Activated CD4-positive, alpha-beta T cell treated with anti-CD3 and anti-CD28 coated beads, Interleukin-2, amount 10 ng/mL, durations not matched to agents 7 days and 5 days (primary cell): Measurements from ENCODE around the gene EVI5L. TPM values are rescaled to one million over a fixed set of nuclear protein-coding genes. Genes with fewer than 3 reads are reported as not detected.

Experiments
- CTCF ChIA-PET: fragments of 350-600 bp; sonication (Branson Sonifier 250); formaldehyde crosslinking; loops from one replicate; lab custom pipeline; 2021; ENCODE audit warnings: antibody characterized with exemption; lab: Charles Lee
- POLR2A ChIA-PET: fragments of 350-600 bp; sonication (Branson Sonifier 250); formaldehyde crosslinking; loops from one replicate; lab custom pipeline; 2021; ENCODE audit warnings: antibody characterized with exemption; lab: Charles Lee
- DNase-seq: peaks from one replicate; pipeline ENCODE4 v3.0.0-alpha.2; 2020
- H3K27ac Mint-ChIP-seq: one replicate; pipeline ENCODE4 v1.8.0; 2021; ENCODE audit warnings: mild to moderate bottlenecking, moderate library complexity, mixed read lengths
- H3K27me3 Mint-ChIP-seq: one replicate; pipeline ENCODE4 v1.8.0; 2021; ENCODE audit warnings: mixed read lengths
- H3K36me3 Mint-ChIP-seq: one replicate; pipeline ENCODE4 v1.8.0; 2021; ENCODE audit warnings: low read depth, mixed read lengths
- H3K4me1 Mint-ChIP-seq: one replicate; pipeline ENCODE4 v1.8.0; 2021; ENCODE audit warnings: mixed read lengths
- H3K4me3 Mint-ChIP-seq: one replicate; pipeline ENCODE4 v1.8.0; 2021; ENCODE audit warnings: mild to moderate bottlenecking, moderate library complexity, mixed read lengths
- H3K9me3 Mint-ChIP-seq: one replicate; pipeline ENCODE4 v1.8.0; 2021; ENCODE audit warnings: mixed read lengths
- total RNA-seq, 2 experiments: library from RNA; stranded (reverse); gene quantifications; one replicate each; pipeline ENCODE4 v1.2.3, GENCODE V29; 2021

EVI5L gene
- total RNA-seq, 2 experiments from 2014 or later = 9.7 to 11.2 TPM

DNA sequence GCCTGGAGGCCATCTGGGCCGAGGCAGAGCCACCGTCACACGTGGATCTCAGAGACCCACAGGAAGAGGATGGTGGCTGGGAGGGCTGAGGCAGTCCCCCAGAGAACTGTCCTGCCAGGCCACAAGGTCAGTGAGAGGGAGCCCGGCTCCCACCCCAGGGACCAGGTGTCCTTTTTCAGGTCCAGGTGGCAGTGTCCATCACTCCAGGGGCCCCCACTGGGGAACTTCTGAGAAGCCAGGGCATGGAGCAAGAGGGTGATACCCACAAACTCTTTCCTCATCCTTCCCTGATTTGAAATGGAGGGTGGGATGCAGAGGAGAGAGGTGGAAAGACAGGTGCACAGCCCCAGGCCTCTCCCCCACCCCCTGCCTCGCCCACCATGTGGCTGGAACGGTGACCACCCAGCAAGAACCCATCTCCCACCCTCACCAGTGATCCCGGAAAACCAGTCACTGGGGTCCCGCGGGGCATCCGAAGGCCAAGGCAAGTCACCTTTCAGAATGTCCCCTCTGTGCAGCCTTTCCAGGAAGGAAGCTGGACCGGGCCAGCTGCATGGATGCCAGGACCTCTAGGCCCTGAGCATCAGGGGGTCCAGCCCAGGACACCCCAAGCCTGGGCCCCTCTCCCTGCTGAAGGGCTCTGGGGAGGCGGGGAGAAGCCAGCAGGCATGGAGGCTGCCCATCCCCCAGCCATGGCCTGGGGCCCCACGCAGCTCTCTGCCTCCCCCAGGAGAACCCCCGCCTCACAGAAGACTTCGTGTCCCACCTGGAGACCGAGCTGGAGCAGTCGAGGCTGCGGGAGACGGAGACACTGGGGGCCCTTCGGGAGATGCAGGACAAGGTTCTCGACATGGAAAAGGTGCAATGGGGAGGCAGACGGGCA is 30.1 kb downstream of the EVI5L start:
- CTCF ChIA-PET = interaction anchor here (4.9 kb wide), 1 partner anchor 9 kb away, joined by 28 read pairs; no protein-coding TSS in a partner anchor
- H3K9me3 Mint-ChIP-seq = no peaks in the 10 kb centered on the region
- H3K27ac Mint-ChIP-seq = no peak overlapping the region
- no peak for DNase-seq
- POLR2A ChIA-PET = no interaction called here
- no peaks in the 10 kb centered on the region for H3K36me3 Mint-ChIP-seq
- H3K4me1 Mint-ChIP-seq = peaks cover 5% of the 10 kb centered on the region
- H3K27me3 Mint-ChIP-seq = peaks cover 9% of the 10 kb centered on the region
- no peak overlapping the region for H3K4me3 Mint-ChIP-seq

DNA sequence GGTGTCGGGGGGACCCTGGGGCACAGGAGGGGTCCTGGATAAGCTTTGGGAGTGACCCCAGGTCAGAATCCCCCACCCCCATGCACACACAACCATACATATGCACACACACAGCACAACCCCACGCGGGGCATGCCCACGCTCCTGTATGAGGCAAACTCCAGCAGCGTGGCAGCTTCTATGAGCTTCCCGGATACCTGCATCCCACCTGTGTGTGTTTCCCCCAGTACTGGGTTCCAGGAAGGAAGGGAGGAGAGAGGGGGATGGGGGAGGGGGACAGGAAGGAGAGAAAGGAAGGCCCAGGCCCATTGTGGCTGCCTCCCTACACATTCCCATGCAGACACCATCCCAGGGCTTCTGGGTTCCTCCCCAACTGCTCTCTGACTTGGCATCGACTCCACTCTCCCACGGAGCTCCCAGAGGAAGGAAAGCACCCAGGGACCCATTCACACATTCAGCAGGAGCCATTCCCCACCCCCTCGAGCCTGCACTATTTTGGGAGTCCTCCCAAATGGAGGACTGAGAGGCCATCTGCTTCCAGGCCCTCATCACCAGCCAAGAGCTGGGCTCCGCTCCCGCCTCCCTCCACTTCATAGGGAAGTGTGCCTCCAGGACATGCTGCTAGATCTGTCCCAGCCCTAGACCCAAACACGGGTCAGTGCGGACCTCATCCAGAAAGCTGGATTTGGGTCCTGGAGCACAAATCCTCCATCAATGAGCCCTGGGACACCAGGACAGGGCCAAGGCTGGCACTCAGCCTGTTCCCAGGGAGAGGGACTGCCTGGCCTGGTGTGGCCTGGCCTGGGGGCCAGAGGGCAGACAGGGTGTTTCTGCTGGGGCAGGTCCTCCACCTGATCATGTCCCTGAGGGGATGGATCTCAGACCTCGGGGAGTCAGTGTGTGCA is 30.9 kb downstream of the EVI5L start:
- no peaks in the 10 kb centered on the region for H3K9me3 Mint-ChIP-seq
- POLR2A ChIA-PET = no interaction called here
- no peak overlapping the region for H3K4me3 Mint-ChIP-seq

DNA sequence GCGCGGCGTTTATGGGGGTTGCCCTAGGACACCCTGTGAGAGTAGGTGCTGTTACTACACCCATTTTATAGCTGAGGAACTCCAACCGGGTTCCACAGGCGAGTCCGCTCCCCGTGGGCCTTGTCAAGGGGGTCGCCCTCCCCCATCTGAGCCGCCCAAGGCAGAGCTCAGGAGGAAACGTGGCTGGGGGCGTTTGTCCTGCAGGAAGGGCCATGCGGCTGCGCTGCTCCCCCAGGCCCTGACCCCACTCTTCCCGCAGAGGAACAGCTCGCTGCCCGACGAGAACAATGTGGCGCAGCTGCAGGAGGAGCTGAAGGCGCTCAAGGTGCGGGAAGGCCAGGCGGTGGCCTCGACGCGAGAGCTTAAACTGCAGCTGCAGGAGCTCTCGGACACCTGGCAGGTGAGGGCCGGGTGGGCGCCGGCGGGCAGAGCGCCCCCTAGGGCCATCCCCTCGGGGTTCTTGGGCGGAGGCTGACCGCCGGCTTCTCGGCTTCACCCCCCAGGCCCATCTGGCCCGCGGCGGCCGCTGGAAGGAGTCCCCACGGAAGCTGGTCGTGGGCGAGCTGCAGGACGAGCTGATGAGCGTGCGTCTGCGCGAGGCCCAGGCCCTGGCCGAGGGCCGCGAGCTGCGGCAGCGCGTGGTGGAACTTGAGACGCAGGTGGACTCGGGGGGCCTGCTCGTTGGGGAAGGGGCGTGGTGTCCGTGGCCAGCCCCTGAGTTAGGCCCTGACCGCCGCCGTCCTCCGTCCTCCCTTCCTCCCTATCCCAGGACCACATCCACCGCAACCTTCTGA is 31.8 kb downstream of the EVI5L start:
- no peaks in the 10 kb centered on the region for H3K9me3 Mint-ChIP-seq
- no peaks in the 10 kb centered on the region for H3K36me3 Mint-ChIP-seq
- no peak for DNase-seq
- peaks cover 13% of the 10 kb centered on the region for H3K27me3 Mint-ChIP-seq
- CTCF ChIA-PET = interaction anchor here (0.5 to 4.9 kb wide), 6 partner anchors 7 to 271 kb away, joined by 3 to 28 read pairs (median 4); partner anchors contain the start of gene MAP2K7
- no peak overlapping the region for H3K4me3 Mint-ChIP-seq
- no peak overlapping the region for H3K27ac Mint-ChIP-seq
- POLR2A ChIA-PET = interaction anchor here (0.6 kb wide), 1 partner anchor 232 kb away, joined by 3 read pairs; the partner anchor contains the start of genes PET100 and XAB2
- H3K4me1 Mint-ChIP-seq = peaks cover 11% of the 10 kb centered on the region

More for the DNA sequence above, 30.9 kb downstream of the EVI5L start:
- H3K27me3 Mint-ChIP-seq = peaks cover 13% of the 10 kb centered on the region
- DNase-seq = no peak
- no peaks in the 10 kb centered on the region for H3K36me3 Mint-ChIP-seq
- H3K27ac Mint-ChIP-seq = no peak overlapping the region
- CTCF ChIA-PET = interaction anchor here (0.5 to 4.9 kb wide), 5 partner anchors 8 to 371 kb away, joined by 3 to 28 read pairs (median 4); partner anchors contain the start of gene MAP2K7
- H3K4me1 Mint-ChIP-seq = peaks cover 11% of the 10 kb centered on the region

DNA sequence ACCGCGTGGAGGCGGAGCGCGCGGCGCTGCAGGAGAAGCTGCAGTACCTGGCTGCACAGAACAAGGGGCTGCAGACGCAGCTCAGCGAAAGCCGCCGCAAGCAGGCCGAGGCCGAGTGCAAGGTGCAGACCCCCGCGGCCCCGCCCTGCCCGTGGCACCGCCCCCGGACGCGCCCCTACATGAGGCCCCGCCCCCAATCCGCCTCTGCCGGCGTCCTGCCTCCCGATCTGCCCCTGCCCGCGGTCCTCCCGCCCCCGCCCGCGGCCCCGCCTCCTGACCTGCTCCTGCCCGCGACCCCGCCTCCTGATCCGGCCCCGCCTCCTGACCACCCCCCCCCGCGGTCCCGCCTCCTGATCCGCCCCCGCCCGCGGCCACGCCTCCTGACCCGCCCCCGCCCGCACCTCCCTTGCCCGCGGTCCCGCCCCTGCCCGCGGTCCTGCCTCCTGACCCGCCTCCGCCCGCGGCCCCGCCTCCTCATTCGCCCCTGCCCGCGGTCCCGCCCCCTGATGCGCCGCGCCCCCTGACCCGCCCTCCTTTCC is 32.5 kb downstream of the EVI5L start:
- POLR2A ChIA-PET = interaction anchor here (0.6 kb wide), 1 partner anchor 233 kb away, joined by 3 read pairs; the partner anchor contains the start of genes PET100 and XAB2
- no peak overlapping the region for H3K27ac Mint-ChIP-seq
- H3K9me3 Mint-ChIP-seq = no peaks in the 10 kb centered on the region
- no peaks in the 10 kb centered on the region for H3K36me3 Mint-ChIP-seq
- peaks cover 11% of the 10 kb centered on the region for H3K4me1 Mint-ChIP-seq
- CTCF ChIA-PET = interaction anchor here (0.8 to 1.7 kb wide), 3 partner anchors 11 to 72 kb away, joined by 3 to 6 read pairs (median 4); partner anchors contain the start of gene MAP2K7
- peak; percentile 69 for DNase-seq
- H3K4me3 Mint-ChIP-seq = no peak overlapping the region
- H3K27me3 Mint-ChIP-seq = peaks cover 18% of the 10 kb centered on the region

DNA sequence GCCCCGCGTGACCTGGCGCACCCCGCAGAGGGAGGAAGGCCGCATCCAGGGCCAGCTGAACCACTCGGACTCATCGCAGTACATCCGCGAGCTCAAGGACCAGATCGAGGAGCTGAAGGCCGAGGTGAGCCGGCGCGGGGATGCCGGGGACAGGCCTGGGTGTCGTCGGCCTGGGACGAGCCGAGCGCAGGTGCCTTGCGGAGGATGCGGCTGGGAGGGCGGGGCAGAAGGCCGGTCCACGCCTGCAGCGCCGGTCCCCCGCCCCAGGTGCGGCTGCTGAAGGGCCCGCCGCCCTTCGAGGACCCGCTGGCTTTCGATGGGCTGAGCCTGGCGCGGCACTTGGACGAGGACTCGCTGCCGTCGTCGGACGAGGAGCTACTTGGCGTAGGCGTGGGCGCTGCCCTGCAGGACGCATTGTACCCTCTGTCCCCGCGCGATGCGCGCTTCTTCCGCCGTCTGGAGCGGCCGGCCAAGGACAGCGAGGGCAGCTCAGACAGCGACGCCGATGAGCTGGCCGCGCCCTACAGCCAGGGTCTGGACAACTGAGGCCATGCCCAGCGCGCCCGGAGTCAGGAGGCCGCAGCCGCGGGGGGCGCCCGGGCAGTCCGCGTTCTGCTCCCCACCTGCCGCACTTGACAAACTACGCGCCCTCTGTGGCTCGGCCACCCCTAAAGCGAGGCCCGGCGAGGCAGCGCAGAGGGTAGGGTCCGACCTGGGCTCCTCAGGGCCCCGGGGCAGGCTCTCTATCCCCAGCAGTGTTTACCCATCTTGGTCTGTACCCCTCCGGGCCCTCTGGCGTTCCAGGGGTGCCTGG is 33.3 kb downstream of the EVI5L start:
- Mint-ChIP-seq H3K36me3 (no peaks in the 10 kb centered on the region), H3K9me3 (no peaks in the 10 kb centered on the region), H3K4me3 (no peak overlapping the region), H3K27me3 (peaks cover 22% of the 10 kb centered on the region), H3K4me1 (peaks cover 13% of the 10 kb centered on the region), H3K27ac (no peak overlapping the region)
- CTCF ChIA-PET = interaction anchor here (0.5 to 2.0 kb wide), 4 partner anchors 10 to 295 kb away, joined by 3 to 6 read pairs (median 4); no protein-coding TSS in a partner anchor
- POLR2A ChIA-PET = no interaction called here
- no peak for DNase-seq

DNA sequence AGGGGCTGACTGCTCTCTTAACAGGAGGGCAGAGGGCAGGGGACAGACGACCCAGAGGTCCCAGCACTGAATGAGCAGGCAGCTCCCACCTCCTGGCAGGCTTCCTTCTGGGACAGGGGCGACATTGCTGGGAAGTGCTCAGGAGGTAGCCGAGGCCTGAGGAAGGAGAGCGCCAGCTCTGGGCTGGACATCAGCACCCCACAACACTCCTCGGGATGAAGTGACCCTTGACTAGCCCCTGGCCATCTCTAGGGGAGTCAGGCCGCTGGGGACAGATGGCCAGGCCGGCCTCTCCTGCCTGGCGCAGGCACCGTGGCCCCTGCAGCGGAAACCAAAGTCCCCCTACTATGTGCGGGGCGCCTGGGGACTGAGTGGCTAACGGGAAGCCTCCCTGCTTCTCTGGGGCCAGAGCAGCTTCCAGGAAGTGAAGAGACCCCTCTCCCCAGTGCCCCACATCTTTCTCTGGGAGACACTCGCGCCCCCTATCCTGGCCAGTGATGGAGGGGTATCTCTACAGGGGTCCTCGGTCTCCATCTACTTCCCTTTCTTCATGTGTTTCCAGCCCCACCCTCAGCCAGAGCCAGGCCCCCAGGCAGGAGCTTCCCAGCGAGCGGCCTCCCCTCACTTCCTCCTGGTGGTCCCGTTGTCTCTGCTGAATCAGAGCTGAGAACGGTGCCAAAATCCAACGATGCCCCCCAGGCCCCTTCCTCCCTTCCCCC is 34.1 kb downstream of the EVI5L start:
- Mint-ChIP-seq H3K27me3 (peaks cover 22% of the 10 kb centered on the region), H3K27ac (no peak overlapping the region), H3K9me3 (no peaks in the 10 kb centered on the region), H3K36me3 (no peaks in the 10 kb centered on the region), H3K4me1 (peaks cover 19% of the 10 kb centered on the region), H3K4me3 (no peak overlapping the region)
- CTCF ChIA-PET = interaction anchor here (0.5 to 2.0 kb wide), 4 partner anchors 12 to 138 kb away, joined by 3 to 6 read pairs (median 3); partner anchors contain the start of gene MAP2K7
- no peak for DNase-seq
- POLR2A ChIA-PET = no interaction called here

- H3K9me3 Mint-ChIP-seq = no peaks in the 10 kb centered on the region
- no peak for DNase-seq
- H3K36me3 Mint-ChIP-seq = no peaks in the 10 kb centered on the region
- no peak overlapping the region for H3K27ac Mint-ChIP-seq
- H3K27me3 Mint-ChIP-seq = peaks cover 22% of the 10 kb centered on the region
- no peak overlapping the region for H3K4me3 Mint-ChIP-seq
- H3K4me1 Mint-ChIP-seq = peaks cover 19% of the 10 kb centered on the region
- CTCF ChIA-PET = interaction anchor here (1.1 to 2.0 kb wide), 2 partner anchors 12 to 39 kb away, joined by 3 to 6 read pairs; partner anchors contain the start of gene MAP2K7
- POLR2A ChIA-PET = no interaction called here
Observed at GRCh38 chr19:7864690-7865074, 34.7 kb downstream of the EVI5L start.

- peaks cover 22% of the 10 kb centered on the region for H3K4me1 Mint-ChIP-seq
- no peaks in the 10 kb centered on the region for H3K9me3 Mint-ChIP-seq
- H3K4me3 Mint-ChIP-seq = no peak overlapping the region
- H3K36me3 Mint-ChIP-seq = no peaks in the 10 kb centered on the region
- ChIA-PET CTCF (interaction anchor here (0.6 to 0.7 kb wide), 2 partner anchors 16 to 57 kb away, joined by 3 read pairs; no protein-coding TSS in a partner anchor), POLR2A (no interaction called here)
- H3K27ac Mint-ChIP-seq = peak overlapping the region; percentile 20
- DNase-seq = no peak
- H3K27me3 Mint-ChIP-seq = peaks cover 22% of the 10 kb centered on the region
Observed at GRCh38 chr19:7865262-7865911, 35.4 kb downstream of the EVI5L start.

GRCh38 chr19:7866399-7867091 is 36.5 kb downstream of the EVI5L start:
- Mint-ChIP-seq H3K27me3 (peaks cover 21% of the 10 kb centered on the region), H3K4me3 (no peak overlapping the region), H3K27ac (no peak overlapping the region), H3K9me3 (no peaks in the 10 kb centered on the region), H3K36me3 (no peaks in the 10 kb centered on the region), H3K4me1 (peaks cover 31% of the 10 kb centered on the region)
- no peak for DNase-seq
- ChIA-PET POLR2A (no interaction called here), CTCF (no interaction called here)
